22Rv1 (cell line): ENCODE data around the gene TTC23L.

ENCODE experiments used
- CTCF ChIP-seq: fragments of 450-650 bp; IDR thresholded peaks from 2 replicates; pipeline ENCODE4 v1.5.1; 2017; ENCODE audit warnings: mild to moderate bottlenecking
- ZFX ChIP-seq: fragments of 450-650 bp; IDR thresholded peaks from 2 replicates; pipeline ENCODE4 v1.6.1; 2017; ENCODE audit warnings: antibody characterized with exemption, borderline replicate concordance

- TF ChIP-seq CTCF (no peak), ZFX (no peak)
These were observed 10.3 kb downstream of the TTC23L start for GRCh38 chr5:34849253-34849652.
